GM12892 (cell line): Measurements from ENCODE around the gene KLHDC7B.
"Not testable (repeated sequence)": the region's sequence is repeated elsewhere in the genome, so short reads cannot be mapped to it uniquely, and the experiment has no call there.

Experiments used
- DNase-seq: peaks from one replicate; pipeline ENCODE4 v3.0.0; 2011; ENCODE audit not compliant: insufficient read length
- FAIRE-seq: peaks from 2 replicates; lab custom pipeline; 2011; peaks lifted over from hg19 to GRCh38; lab: Jason Lieb, UNC
- POLR2A ChIP-seq: IDR thresholded peaks from 2 replicates; pipeline ENCODE4 v1.6.1; 2011; ENCODE audit warnings: low read depth, low read length, control low read depth
- POLR2AphosphoS5 ChIP-seq: IDR thresholded peaks from 2 replicates; pipeline ENCODE4 v1.6.1; 2011; ENCODE audit warnings: low read depth, low read length, control low read depth
- TAF1 ChIP-seq: IDR thresholded peaks from 2 replicates; pipeline ENCODE4 v1.6.1; 2011; ENCODE audit warnings: low read depth, mild to moderate bottlenecking, control low read depth, low read length, borderline replicate concordance

Gene KLHDC7B

GRCh38 chr22:50532824-50533796 lies 12.6 kb upstream of the KLHDC7B start:
- DNase-seq (no peak), FAIRE-seq (no peak)
- TF ChIP-seq POLR2A (no peak), POLR2AphosphoS5 (no peak), TAF1 (no peak)

DNA sequence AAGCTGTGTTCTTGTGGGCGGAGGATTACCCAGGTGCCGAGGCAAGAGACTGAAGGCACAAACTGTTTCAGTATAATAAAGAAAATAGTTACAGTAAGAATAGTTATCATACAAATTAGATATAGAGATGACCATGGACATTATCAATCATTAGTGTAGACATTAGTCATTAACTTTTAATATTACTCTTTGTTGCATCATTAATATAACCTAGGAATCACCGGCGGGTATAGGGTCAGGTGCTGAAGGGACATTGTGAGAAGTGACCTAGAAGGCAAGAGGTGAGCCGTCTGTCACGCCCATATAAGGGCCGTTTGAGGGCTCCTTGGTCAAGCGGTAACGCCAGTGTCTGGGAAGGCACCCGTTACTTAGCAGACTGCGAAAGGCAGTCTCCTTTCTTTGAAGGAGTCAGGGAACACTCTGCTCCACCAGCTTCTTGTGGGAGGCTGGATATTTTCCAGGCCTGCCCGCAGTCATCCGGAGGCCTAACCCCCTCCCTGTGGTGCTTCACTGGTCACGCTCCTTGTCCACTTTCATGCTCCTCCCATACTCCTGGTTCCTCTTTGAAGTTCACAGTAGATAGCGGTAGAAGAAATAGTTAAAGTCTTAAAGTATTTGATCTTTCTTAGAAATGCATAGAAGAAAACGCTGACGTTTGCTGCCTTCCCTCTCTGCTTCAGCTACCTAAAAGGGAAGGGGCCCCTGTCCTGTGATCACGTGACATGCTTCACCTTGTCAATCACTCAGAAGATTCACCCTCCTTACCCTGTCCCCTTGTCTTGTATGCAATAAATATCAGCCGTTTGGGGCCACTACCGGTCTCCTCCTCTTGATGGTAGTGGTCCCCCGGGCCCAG lies 11.6 kb upstream of the KLHDC7B start:
- not testable (repeated sequence) for DNase-seq
- peak; percentile 32; the same call in 1 of the 2 replicates for TF ChIP-seq POLR2A
- FAIRE-seq: peak; percentile 97

- FAIRE-seq (peak; percentile 64), DNase-seq (no peak)
- TF ChIP-seq TAF1: no peak
- peak; percentile 30 for TF ChIP-seq POLR2A
Measured at GRCh38 chr22:50535113-50535512, 10.6 kb upstream of the KLHDC7B start.

GRCh38 chr22:50536226-50536625 lies 9.5 kb upstream of the KLHDC7B start:
- TF ChIP-seq POLR2A (no peak), TAF1 (no peak)
- FAIRE-seq: peak; percentile 74

DNA sequence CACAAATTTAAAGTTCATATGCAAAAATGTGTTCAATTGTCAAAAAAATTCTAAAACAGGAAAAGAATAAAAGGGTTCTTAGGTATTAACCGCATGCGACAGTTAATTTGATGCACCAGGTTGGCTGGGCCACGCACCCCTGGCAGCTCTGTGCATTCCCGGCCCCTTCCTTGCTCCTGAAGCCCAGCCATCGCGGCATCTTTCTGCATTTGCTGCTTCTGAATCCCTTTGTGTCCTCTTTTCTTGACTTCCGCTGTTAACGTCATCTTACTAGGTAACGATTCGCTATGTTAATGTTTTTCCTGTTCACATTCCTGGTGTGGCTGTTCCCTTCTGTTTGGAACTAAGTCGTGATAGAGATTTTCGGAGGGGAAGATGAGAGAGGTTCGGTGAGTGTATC lies 7.9 kb upstream of the KLHDC7B start:
- TF ChIP-seq TAF1: no peak
- TF ChIP-seq POLR2AphosphoS5: no peak
- TF ChIP-seq POLR2A: no peak
- FAIRE-seq (peak; percentile 85), DNase-seq (no peak)

More at GRCh38 chr22:50536226-50536625, 9.5 kb upstream of the KLHDC7B start:
- no peak for DNase-seq

DNA sequence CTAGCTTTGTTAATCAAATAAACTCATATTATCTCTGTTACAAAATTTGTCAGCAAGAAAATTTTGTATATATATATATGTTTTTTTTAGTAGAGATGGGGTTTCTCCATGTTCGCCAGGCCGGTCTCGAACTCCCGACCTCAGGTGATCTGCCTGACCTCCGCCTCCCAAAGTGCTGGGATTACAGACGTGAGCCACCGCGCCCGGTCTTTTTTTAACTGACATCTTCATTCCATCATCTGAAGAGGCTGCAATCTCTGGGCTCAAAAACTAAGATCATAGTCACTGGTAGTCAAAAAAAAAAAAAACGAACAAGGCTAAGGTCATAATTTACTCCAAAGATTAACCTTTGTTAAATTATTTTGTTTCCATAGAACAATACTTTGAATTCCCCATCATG lies 5.3 kb upstream of the KLHDC7B start:
- FAIRE-seq (no peak), DNase-seq (no peak)
- TF ChIP-seq POLR2A (no peak), TAF1 (no peak), POLR2AphosphoS5 (no peak)

DNA sequence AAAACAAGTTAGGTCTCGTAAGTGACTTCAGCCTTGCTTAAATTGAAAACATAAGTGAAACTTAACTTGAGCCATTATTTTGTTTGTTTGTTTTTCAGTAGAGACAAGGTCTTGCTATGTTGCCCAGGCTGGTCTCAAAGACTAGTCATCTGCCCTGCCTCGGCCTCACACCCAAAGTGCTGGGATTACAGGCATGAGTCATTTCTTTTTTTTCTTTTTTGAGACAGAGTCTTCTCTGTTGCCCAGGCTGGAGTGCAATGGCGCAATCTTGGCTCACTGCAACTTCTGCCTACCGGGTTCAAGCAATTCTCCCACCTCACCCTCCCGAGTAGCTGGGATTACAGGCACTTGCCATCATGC lies 4.1 kb upstream of the KLHDC7B start:
- peak; percentile 88 for FAIRE-seq
- TF ChIP-seq TAF1: 0 out of 2 replicates have a peak, but pooled peaks have one; percentile 37
- DNase-seq: not testable (repeated sequence)

GRCh38 chr22:50542416-50542927 lies 3.2 kb upstream of the KLHDC7B start:
- FAIRE-seq (peak; percentile 96), DNase-seq (peak; percentile 63)
- TF ChIP-seq TAF1 (no peak), POLR2AphosphoS5 (peak; percentile 80), POLR2A (peak; percentile 71; the same call in 1 of the 2 replicates)

DNA sequence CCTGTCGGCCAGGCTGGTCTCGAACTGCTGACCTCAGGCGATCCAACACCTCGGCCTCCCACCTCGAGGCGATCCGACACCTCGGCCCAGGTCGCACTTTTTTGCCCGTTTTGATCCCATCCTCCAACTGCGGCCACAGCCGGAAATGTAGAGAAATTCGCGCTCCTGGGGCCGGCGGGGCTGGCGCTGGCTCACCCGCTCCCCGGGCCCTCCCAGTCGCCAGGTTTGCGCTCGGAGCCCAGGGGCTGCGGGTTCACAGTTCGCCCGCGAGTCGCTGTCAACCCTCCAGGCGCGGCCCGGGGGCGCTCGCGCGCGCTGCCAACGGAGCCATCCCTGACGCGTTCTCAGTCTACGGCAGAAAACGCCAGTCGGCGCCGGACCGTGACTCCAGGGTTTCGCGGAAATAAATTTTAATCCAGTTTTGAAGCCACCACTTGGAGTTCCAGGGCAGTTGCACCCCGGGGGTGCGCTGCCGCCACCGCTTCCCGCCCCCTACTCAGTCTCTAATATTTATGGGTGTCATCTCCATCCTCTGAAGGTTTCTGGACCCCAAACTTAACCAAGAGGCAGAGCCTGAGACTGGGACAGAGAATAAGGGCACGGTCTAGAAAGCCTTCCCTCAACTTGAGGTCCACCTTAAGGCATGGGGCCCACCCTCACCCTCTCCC lies 1.5 kb upstream of the KLHDC7B start:
- FAIRE-seq (peak; percentile 95), DNase-seq (peak; percentile 78)
- TF ChIP-seq POLR2AphosphoS5 (no peak), TAF1 (no peak), POLR2A (0 out of 2 replicates have a peak, but pooled peaks have one; percentile 14)

- TF ChIP-seq POLR2AphosphoS5 (no peak), TAF1 (no peak), POLR2A (no peak)
- FAIRE-seq (peak; percentile 27), DNase-seq (no peak)
Measured at GRCh38 chr22:50544746-50545253, 899 bp upstream of the KLHDC7B start.
